Right renal cortex interstitium (tissue), 3 donors: ENCODE results near the gene IRF2BP2. TPM values are rescaled to one million over a fixed set of nuclear protein-coding genes. Genes with fewer than 3 reads are reported as not detected.

Source experiments
- DNase-seq, 3 donors: peaks; one replicate each; pipeline ENCODE4 v3.0.0-alpha.2; 2013; ENCODE audit warnings: low read depth in 3 of 3, low spot score in 2 of 3
- polyA plus RNA-seq, 3 donors: library from polyadenylated mRNA; unstranded; fragments of 120-200 nt; gene quantifications; one replicate each; pipeline ENCODE4 v1.2.1, GENCODE V29; 2013; ENCODE audit not compliant: insufficient read length in 3 of 3

The IRF2BP2 gene
- polyA plus RNA-seq, 3 donors = 126 to 142 (median 138) TPM

DNA sequence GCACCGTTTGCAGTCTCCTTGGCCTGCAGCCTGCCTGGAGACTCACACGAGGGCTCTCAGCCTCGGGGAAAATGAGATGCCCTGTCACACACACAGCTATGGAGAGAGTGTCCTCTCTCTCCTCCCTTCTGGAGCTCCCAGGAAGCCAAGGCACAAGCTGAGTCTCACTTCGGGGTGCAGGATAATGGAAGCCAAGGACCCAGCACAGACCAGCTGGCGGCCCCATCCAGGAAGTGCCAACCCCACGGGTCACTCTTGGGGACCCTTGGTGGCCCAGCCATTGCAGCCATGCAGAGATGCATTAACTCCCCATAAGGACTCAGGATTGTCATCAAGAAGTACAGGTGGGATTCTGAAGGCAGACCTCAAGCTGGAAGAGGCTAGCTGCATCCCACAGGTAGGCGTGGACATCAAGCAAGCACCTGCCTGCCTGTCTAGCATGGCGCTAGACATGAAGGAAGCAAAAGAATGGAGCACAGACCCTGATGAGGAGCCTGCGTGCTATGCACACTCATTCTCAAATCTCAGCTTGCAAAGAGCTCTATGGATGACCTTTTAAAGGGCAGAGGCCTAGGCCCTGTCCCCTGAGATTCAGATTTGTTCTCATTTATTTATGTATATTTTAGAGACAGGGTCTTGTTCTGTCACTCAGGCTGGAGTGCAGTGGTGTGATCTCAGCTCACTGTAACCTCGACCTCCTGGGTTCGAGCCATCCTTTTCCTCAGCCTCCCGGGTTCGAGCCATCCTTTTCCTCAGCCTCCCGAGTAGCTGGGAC lies 49.9 kb downstream of the IRF2BP2 start:
- DNase-seq = no peak

DNA sequence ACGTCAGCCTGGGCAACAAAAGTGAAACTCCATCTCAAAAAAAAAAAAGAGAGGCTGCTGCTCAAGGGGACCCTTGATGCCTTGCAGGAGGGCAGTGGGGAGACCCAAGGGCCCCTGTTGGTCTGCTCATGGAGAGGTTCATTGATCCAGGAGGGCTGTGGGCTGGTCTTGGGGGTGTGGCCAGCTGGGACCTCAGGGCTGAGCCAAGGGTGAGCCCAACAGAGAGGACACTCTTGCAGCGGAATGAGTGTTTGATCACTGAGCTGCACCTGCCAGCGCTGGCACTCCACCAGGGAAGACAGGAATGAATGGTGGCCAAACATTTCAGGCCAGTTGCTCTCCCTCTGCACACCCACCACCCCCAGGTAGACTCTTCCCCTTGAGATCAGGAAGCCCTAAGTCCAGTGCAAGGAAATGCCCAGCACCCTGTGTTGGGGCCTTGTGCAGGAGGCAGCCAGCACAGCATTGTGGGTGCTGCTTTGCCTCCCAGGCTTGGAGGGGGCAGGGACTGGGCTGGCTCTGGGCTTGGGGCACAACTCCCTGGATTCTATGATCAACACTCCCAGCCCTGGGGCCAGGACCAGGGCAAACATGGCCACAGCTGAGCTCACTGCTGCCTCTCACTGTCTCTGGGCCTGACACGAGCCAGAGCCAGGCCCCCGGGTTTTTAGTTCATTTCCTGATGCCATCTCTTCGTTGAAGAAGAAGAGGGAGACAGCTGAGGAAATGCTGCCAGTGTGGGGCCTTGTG lies 50.7 kb downstream of the IRF2BP2 start:
- no peak for DNase-seq

DNA sequence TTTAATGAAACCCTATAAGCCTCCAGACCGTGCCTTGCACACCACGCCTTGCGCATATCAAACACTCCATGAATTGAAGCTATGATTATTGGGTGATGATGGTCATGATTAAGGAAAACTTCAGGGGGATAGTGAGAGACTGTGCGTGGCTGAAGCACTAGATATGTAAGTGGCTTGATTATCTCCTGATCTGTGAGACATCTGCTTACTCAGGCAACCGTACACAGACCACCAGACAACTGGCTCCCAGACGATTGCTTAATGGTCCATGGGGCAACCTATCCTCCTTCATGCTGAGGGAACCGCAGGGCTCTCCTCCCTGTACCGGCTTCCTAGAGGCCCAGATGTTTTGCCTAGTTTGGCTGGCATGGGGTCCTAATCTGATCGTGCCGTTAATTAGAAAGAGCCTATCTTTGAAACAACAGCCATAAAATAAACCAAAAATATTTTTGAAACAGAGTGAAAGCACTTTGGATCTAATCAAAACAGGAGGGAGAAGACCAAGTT lies 51.6 kb downstream of the IRF2BP2 start:
- no peak for DNase-seq

DNA sequence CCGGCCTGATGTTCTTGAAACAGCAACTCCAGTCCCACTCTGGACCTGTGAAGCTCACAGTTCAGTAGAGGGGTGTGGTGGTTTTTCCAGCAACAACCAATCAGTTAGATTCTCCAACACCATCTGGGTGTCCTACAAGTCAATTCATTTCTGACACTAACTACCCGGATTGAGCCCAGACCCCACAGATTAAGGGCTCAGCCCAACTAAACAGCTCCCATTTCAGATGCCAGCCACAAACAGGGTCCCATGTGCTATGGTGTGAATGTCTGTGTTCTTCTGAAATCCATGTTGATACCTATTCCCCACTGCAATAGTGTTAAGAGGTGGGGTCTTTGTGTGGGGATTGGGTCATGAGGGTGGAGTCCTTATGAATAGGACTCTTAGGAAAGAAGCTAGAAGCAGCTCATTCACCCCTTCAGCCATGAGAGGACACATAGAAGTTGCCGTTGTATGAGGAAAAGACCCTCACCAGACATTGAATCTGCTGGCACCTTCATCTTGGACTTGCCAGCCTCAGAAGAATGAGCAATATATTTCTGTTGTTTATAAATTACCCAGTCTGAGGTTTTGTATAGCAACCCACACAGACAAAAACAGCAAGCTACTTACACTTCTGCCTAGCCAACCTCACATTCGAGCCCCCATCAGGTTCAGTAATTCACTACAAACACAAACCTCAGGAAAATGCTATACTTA lies 53.6 kb downstream of the IRF2BP2 start:
- no peak for DNase-seq

DNA sequence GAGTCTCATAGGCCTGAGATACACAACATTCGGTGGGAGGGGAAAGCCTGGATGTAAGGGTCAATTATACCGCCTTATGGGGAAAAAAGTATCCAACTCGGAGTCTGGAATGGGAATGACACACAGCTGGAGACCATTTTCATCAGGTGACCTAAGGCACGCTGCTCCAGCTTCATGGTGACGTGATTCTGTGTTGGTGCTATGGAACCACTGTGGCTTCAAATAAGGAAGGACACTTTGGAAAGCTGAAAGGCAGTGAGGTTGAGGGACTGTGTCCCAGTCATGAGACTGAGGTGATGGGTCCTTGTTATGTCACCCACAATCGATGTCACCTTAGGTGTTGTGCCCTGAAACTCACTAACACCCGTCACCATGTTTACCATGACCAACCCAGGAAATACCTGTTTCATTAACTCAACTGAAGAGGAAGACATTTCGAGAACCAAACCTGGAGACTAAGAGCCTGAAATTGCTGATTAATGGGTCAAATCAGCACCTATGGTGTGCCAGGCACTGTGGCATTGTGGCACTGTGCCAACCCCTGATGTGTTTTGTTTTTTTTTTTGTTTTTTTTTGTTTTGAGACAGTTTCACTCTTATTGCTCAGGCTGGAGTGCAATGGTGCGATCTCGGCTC lies 54.5 kb downstream of the IRF2BP2 start:
- no peak for DNase-seq

DNA sequence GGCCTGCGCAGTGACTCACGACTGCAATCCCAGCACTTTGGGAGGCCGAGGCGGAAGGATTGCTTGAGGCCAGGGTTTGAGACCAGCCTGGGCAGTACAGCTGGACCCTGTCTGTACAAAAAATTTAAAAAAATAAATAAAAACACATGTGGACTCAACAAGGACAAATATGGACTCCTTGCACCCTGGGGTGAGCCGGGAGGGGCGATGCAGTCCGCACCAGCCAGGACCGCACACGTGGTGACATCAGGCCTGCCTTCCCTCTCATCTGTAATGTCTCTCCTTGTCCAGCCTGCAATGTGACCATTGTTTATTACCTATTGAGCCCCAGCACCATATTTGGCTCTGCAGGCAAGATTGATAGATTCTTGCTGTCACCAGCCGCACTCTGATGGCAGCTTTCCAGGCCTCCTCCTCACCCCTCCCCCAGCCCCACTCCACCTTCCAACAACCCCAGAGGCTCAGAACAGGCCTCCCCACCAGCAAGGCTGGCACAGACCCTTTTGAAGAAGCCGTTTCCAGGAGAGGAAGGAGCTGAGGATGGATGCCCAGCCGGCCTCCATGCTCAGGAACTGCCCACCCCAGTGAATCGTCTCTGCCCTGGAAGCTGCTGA lies 55.2 kb downstream of the IRF2BP2 start:
- no peak for DNase-seq

Other genes with a start within 250 kb of the IRF2BP2 start
- 10 to 100 TPM; 29.6 to 35.2 (median 34.0) TPM for gene COA6, start 236.7 kb downstream of the IRF2BP2 start, polyA plus RNA-seq
- gene TARBP1, start 131.0 kb downstream of the IRF2BP2 start, polyA plus RNA-seq = 10 to 100 TPM; 41.1 to 45.0 (median 44.1) TPM